ENCODE measurements around the gene FN3KRP. TPM values are rescaled to one million over a fixed set of nuclear protein-coding genes. Genes with fewer than 3 reads are reported as not detected.
"Not testable (repeated sequence)": the region's sequence is repeated elsewhere in the genome, so short reads cannot be mapped to it uniquely, and the experiment has no call there.

Gene FN3KRP
- total RNA-seq, 2 donors from 2014 or later, result 26.1 to 28.3 TPM

- intact Hi-C loops (cut with DNase I), result no loop called here
- Histone ChIP-seq H3K4me3 (no peak overlapping the region), H3K9me3 (no peaks in the 10 kb centered on the region), H3K27ac (no peak overlapping the region), H3K27me3 (replicated peaks; ENCODE audit: insufficient read depth) (no peaks in the 10 kb centered on the region), H3K36me3 (no peaks in the 10 kb centered on the region), H3K4me1 (replicated peaks) (peaks cover 4% of the 10 kb centered on the region)
- no peak for DNase-seq (ENCODE audit: low spot score)
- TF ChIP-seq CTCF (IDR thresholded peaks at IDR 0.05), result no peak
- WGBS, result 87% methylated on average over 7 of the region's 7 CpGs
Measured at GRCh38 chr17:82756166-82756565, 39.7 kb downstream of the FN3KRP start.

- H3K9me3 ChIP-seq, result no peaks in the 10 kb centered on the region
- no peaks in the 10 kb centered on the region for H3K4me1 ChIP-seq (replicated peaks)
- H3K36me3 ChIP-seq, result no peaks in the 10 kb centered on the region
- H3K27me3 ChIP-seq (replicated peaks; ENCODE audit: insufficient read depth), result no peaks in the 10 kb centered on the region
- no peak for DNase-seq (ENCODE audit: low spot score)
- no peak for TF ChIP-seq POLR2A (IDR thresholded peaks at IDR 0.05)
- no peak overlapping the region for H3K4me3 ChIP-seq
- intact Hi-C loops (cut with DNase I), result no loop called here
- WGBS, result 49% methylated on average over 13 of the region's 13 CpGs
- H3K27ac ChIP-seq, result no peak overlapping the region
Measured at GRCh38 chr17:82765371-82765770, 48.9 kb downstream of the FN3KRP start.

GRCh38 chr17:82767041-82767754 lies 50.7 kb downstream of the FN3KRP start:
- intact Hi-C loops (cut with DNase I), result no loop called here
- WGBS, result 73% methylated on average over 24 of the region's 24 CpGs
- Histone ChIP-seq H3K9me3 (no peaks in the 10 kb centered on the region), H3K27me3 (replicated peaks; ENCODE audit: insufficient read depth) (no peaks in the 10 kb centered on the region), H3K4me3 (no peak overlapping the region), H3K27ac (no peak overlapping the region), H3K4me1 (replicated peaks) (no peaks in the 10 kb centered on the region), H3K36me3 (no peaks in the 10 kb centered on the region)
- DNase-seq (ENCODE audit: low spot score), result peak; percentile 45
- TF ChIP-seq CTCF (IDR thresholded peaks at IDR 0.05) (peak in 3 of 4 experiments; percentile 55 to 67 (median 55)), POLR2AphosphoS5 (IDR thresholded peaks at IDR 0.05) (no peak)

GRCh38 chr17:82769041-82769440 lies 52.5 kb downstream of the FN3KRP start:
- Histone ChIP-seq H3K4me3 (no peak overlapping the region), H3K4me1 (replicated peaks) (no peaks in the 10 kb centered on the region), H3K36me3 (no peaks in the 10 kb centered on the region), H3K9me3 (no peaks in the 10 kb centered on the region), H3K27ac (no peak overlapping the region), H3K27me3 (replicated peaks; ENCODE audit: insufficient read depth) (no peaks in the 10 kb centered on the region)
- intact Hi-C loops (cut with DNase I), result no loop called here
- 89% methylated on average over 7 of the region's 7 CpGs for WGBS
- DNase-seq (ENCODE audit: low spot score), result no peak
- no peak for TF ChIP-seq CTCF (IDR thresholded peaks at IDR 0.05)
- no peak for TF ChIP-seq POLR2AphosphoS5 (IDR thresholded peaks at IDR 0.05)
- TF ChIP-seq POLR2A (IDR thresholded peaks at IDR 0.05), result no peak

- Histone ChIP-seq H3K27me3 (replicated peaks; ENCODE audit: insufficient read depth) (no peaks in the 10 kb centered on the region), H3K36me3 (no peaks in the 10 kb centered on the region)
Measured at GRCh38 chr17:82772026-82772425, 55.5 kb downstream of the FN3KRP start.

GRCh38 chr17:82774456-82774855 lies 58.0 kb downstream of the FN3KRP start:
- WGBS, result 74% methylated on average over 19 of the region's 19 CpGs
- intact Hi-C loops (cut with DNase I), result loop anchor here (10.0 kb wide), 1 partner anchor 420 kb away; the partner anchor contains the start of gene TEX19
- not testable (repeated sequence) for H3K27me3 ChIP-seq (replicated peaks; ENCODE audit: insufficient read depth); H3K4me3 ChIP-seq; DNase-seq (ENCODE audit: low spot score); H3K4me1 ChIP-seq (replicated peaks); H3K9me3 ChIP-seq; H3K36me3 ChIP-seq; H3K27ac ChIP-seq

More at GRCh38 chr17:82772026-82772425, 55.5 kb downstream of the FN3KRP start:
- H3K4me1 ChIP-seq (replicated peaks), result no peaks in the 10 kb centered on the region
- peak; percentile 86 for TF ChIP-seq POLR2AphosphoS5 (IDR thresholded peaks at IDR 0.05)
- TF ChIP-seq CTCF (IDR thresholded peaks at IDR 0.05), result no peak
- H3K9me3 ChIP-seq, result no peaks in the 10 kb centered on the region
- no peak overlapping the region for H3K4me3 ChIP-seq
- DNase-seq (ENCODE audit: low spot score), result peak; percentile 54
- H3K27ac ChIP-seq, result peak overlapping the region in 1 of 2 donors; percentile 15
- intact Hi-C loops (cut with DNase I), result loop anchor here (10.0 kb wide), 1 partner anchor 417 kb away; the partner anchor contains the start of gene TEX19
- 64% methylated on average over 3 of the region's 3 CpGs for WGBS
